GM12878 (cell line): ENCODE measurements around the gene IRAK2. TPM values are rescaled to one million over a fixed set of nuclear protein-coding genes. Genes with fewer than 3 reads are reported as not detected.
A peak's percentile ranks its signal among the peaks of the same experiment; 100 is the strongest.

Source experiments
- ATAC-seq: fragments of 200-7000 bp; cut with Tn5 transposase; 3 replicates; pipeline ENCODE4 v1.9.1; 2020; ENCODE audit warnings: mild to moderate bottlenecking, moderate library complexity
- BruUV-seq: library from RNA; stranded (reverse); fragments of 400-500 nt; replicated peaks from 2 replicates; lab custom pipeline; 2021; lab: Mats Ljungman, UMichigan
- CTCF ChIA-PET: fragments of 300-600 bp; sonication (Branson Sonifier 250); formaldehyde crosslinking; extraction: SDS; loops from one replicate; lab custom pipeline; 2021; ENCODE audit warnings: inconsistent platforms; lab: Yijun Ruan, JAX
- POLR2A ChIA-PET: fragments of 350-600 bp; formaldehyde crosslinking; extraction: SDS; loops from one replicate; lab custom pipeline; 2021; ENCODE audit warnings: inconsistent platforms; lab: Charles Lee
- RAD21 ChIA-PET: fragments of 300-600 bp; sonication (Branson Sonifier 250); formaldehyde crosslinking; loops from one replicate; lab custom pipeline; 2023; ENCODE audit warnings: antibody characterized with exemption; ENCODE audit not compliant: unreplicated experiment; lab: Charles Lee
- SMC1A ChIA-PET: fragments of 300-600 bp; sonication (Branson Sonifier 250); formaldehyde crosslinking; loops from one replicate; lab custom pipeline; 2023; ENCODE audit not compliant: unreplicated experiment, uncharacterized antibody; lab: Charles Lee
- DNase-seq: peaks from one replicate; pipeline ENCODE4 v3.0.0-alpha.2; 2011; ENCODE audit warnings: low read depth, low spot score
- FAIRE-seq: peaks from 3 replicates; lab custom pipeline; 2011; peaks lifted over from hg19 to GRCh38; lab: Jason Lieb, UNC
- H2AFZ ChIP-seq: 2 replicates; pipeline ENCODE4 v1.6.0; 2011; ENCODE audit warnings: low read depth, low read length, control low read depth; ENCODE audit not compliant: control insufficient read depth
- H3K27ac ChIP-seq: 2 replicates; pipeline ENCODE4 v1.5.1; 2011; ENCODE audit warnings: control low read depth; ENCODE audit not compliant: control insufficient read depth, insufficient read depth
- H3K27me3 ChIP-seq, 2 experiments: replicated peaks in 1 of 2; 2 replicates each; pipeline versions ENCODE4 v1.6.0 to v1.6.1; 2011; ENCODE audit warnings: low read length in 1 of 2; ENCODE audit not compliant: control insufficient read depth in 2 of 2, insufficient read depth in 2 of 2
- H3K36me3 ChIP-seq, 2 experiments: 2 replicates each; pipeline ENCODE4 v1.5.1; 2011; ENCODE audit warnings: low read length in 1 of 2; ENCODE audit not compliant: control insufficient read depth in 2 of 2, insufficient read depth in 2 of 2
- H3K4me1 ChIP-seq: 2 replicates; pipeline ENCODE4 v1.6.1; 2011; ENCODE audit warnings: mild to moderate bottlenecking, low read length, moderate library complexity, mixed read lengths; ENCODE audit not compliant: control insufficient read depth, insufficient read depth
- H3K4me2 ChIP-seq: 2 replicates; pipeline ENCODE4 v1.6.0; 2011; ENCODE audit warnings: control low read depth; ENCODE audit not compliant: control insufficient read depth, insufficient read depth
- H3K4me3 ChIP-seq: fragments of 200-600 bp; sonication (generic); 2 replicates; pipeline ENCODE4 v1.5.1; 2016
- H3K79me2 ChIP-seq: 2 replicates; pipeline ENCODE4 v1.6.0; 2011; ENCODE audit warnings: low read length; ENCODE audit not compliant: control insufficient read depth, insufficient read depth
- H3K9ac ChIP-seq: 2 replicates; pipeline ENCODE4 v1.8.0; 2011; ENCODE audit warnings: low read length, control low read depth, mixed read lengths; ENCODE audit not compliant: control insufficient read depth, insufficient read depth
- H3K9me3 ChIP-seq: replicated peaks from 3 replicates; pipeline ENCODE4 v1.5.1; 2011; ENCODE audit warnings: mild to moderate bottlenecking, low read length; ENCODE audit not compliant: control insufficient read depth, insufficient read depth
- H4K20me1 ChIP-seq: 2 replicates; pipeline ENCODE4 v1.6.0; 2011; ENCODE audit not compliant: control insufficient read depth, insufficient read depth
- EP300 ChIP-seq, 2 experiments: fragments of 150-350 bp in 1 of 2; IDR thresholded peaks; 2 replicates each; pipeline ENCODE4 v1.6.1; 2011 to 2012; ENCODE audit warnings: low read depth in 2 of 2, low read length in 2 of 2, borderline replicate concordance in 1 of 2, improper control_type of control experiment in 1 of 2, inconsistent platforms in 1 of 2; ENCODE audit not compliant: control insufficient read depth in 1 of 2
- ESRRA ChIP-seq: IDR thresholded peaks from 2 replicates; pipeline ENCODE4 v1.6.1; 2012; ENCODE audit warnings: mild to moderate bottlenecking, low read length, improper control_type of control experiment
- MXI1 ChIP-seq: fragments of 150-350 bp; IDR thresholded peaks from 2 replicates; pipeline ENCODE4 v1.6.1; 2011; ENCODE audit warnings: low read depth, mild to moderate bottlenecking, inconsistent platforms, low read length, improper control_type of control experiment
- ZNF24 ChIP-seq: fragments of 450-650 bp; IDR thresholded peaks from 2 replicates; pipeline ENCODE4 v1.6.1; 2017; ENCODE audit warnings: antibody characterized with exemption, mild to moderate bottlenecking
- ZNF274 ChIP-seq: IDR thresholded peaks from one replicate; pipeline ENCODE4 v1.8.0; 2011; ENCODE audit not compliant: insufficient read length, insufficient read depth
- WGBS: methylation state at CpG from one replicate; pipeline ENCODE4 v1.1.6; 2016; ENCODE audit warnings: low lambda C conversion rate; ENCODE audit not compliant: insufficient replicate concordance, insufficient coverage; ENCODE audit errors: missing lambda C conversion rate; 5-methylcytosine and 5-hydroxymethylcytosine counted together
- in situ Hi-C: fragments of 300-500 bp; cut with MboI; formaldehyde crosslinking; loops from 9 replicates; pipeline ENCODE4 v1.14.3; 2018; ENCODE audit warnings: mixed read lengths
- intact Hi-C: fragments of 100-400 bp; cut with micrococcal nuclease; formaldehyde crosslinking; loops from one replicate; pipeline ENCODE4 v1.14.2; 2022; ENCODE audit not compliant: unreplicated experiment
- polyA plus RNA-seq, 11 experiments: library from polyadenylated mRNA; depleted of rRNA in 4 of 11; unstranded in 6 of 11; stranded (reverse) in 5 of 11; fragments of >200 nt; fragmentation: Nextera tagmentation in 4 of 11; fragmentation: Illumina TruSeq in 1 of 11; extraction: Ambion mirVana in 4 of 11; extraction: Trizol in 1 of 11; gene quantifications; 1 replicate in 1 of 11; 2 replicates in 10 of 11; pipeline versions ENCODE4 v1.2.1 to v1.2.3, GENCODE V29; 2011 to 2016; ENCODE audit warnings: inconsistent platforms in 2 of 11, missing spikeins in 2 of 11, low read depth in 1 of 11
- total RNA-seq, 4 experiments: library from RNA; depleted of rRNA in 3 of 4; stranded (reverse); fragments of >200 nt in 3 of 4; fragmentation: Illumina TruSeq in 1 of 4; extraction: Trizol in 1 of 4; gene quantifications; 2 replicates each; pipeline versions ENCODE4 v1.2.1 to v1.2.3, GENCODE V29; 2013 to 2021
- TF ChIP-seq, protein P1 (sequence below): fragments of 450-650 bp; formaldehyde crosslinking; IDR thresholded peaks from 2 replicates; pipeline ENCODE4 v1.4.0; 2020; ENCODE audit warnings: mild to moderate bottlenecking, moderate library complexity

The IRAK2 gene
- total and polyA plus RNA-seq, 10 of the 15 experiments (the other 5 are each of a cell fraction or from before 2014, with no cell fraction given): 0.48 to 5.7 (median 4.5) TPM

DNA sequence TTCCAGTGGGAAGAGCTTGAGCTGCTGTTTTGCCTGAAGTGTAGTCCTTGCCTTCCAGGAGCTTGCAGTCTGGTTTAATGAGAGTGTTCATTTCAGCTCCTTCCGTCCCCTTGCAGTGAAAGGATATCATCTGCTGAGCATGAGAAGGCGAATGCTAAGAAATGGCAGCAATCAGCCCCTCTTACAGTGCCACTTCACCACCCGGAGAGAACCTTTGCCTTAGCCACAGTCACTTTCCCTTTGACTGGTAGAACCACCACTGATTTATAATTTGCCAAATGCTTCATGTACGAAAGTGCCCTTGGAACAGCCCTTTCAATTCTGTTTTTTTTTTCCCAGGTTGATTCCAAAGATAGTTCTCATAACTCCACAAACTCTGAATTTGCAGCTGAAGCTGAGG, 95.1 kb downstream of the IRAK2 start:
- Histone ChIP-seq H3K9me3 (no peaks in the 10 kb centered on the region), H3K27me3 (no peaks in the 10 kb centered on the region)
- in situ Hi-C loops: no loop called here
- TF ChIP-seq MXI1: no peak
- TF ChIP-seq ZNF24: no peak
- no peak for TF ChIP-seq EP300 (IDR thresholded peaks at IDR 0.05; ENCODE audit: borderline replicate concordance in 1 of 2, control insufficient read depth in 1 of 2, low read depth in 2 of 2, low read length in 2 of 2)
- TF ChIP-seq, protein P1, sequence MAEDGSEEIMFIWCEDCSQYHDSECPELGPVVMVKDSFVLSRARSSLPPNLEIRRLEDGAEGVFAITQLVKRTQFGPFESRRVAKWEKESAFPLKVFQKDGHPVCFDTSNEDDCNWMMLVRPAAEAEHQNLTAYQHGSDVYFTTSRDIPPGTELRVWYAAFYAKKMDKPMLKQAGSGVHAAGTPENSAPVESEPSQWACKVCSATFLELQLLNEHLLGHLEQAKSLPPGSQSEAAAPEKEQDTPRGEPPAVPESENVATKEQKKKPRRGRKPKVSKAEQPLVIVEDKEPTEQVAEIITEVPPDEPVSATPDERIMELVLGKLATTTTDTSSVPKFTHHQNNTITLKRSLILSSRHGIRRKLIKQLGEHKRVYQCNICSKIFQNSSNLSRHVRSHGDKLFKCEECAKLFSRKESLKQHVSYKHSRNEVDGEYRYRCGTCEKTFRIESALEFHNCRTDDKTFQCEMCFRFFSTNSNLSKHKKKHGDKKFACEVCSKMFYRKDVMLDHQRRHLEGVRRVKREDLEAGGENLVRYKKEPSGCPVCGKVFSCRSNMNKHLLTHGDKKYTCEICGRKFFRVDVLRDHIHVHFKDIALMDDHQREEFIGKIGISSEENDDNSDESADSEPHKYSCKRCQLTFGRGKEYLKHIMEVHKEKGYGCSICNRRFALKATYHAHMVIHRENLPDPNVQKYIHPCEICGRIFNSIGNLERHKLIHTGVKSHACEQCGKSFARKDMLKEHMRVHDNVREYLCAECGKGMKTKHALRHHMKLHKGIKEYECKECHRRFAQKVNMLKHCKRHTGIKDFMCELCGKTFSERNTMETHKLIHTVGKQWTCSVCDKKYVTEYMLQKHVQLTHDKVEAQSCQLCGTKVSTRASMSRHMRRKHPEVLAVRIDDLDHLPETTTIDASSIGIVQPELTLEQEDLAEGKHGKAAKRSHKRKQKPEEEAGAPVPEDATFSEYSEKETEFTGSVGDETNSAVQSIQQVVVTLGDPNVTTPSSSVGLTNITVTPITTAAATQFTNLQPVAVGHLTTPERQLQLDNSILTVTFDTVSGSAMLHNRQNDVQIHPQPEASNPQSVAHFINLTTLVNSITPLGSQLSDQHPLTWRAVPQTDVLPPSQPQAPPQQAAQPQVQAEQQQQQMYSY: no peak
- TF ChIP-seq ZNF274: no peak
- TF ChIP-seq ESRRA: no peak
- TF ChIP-seq, all 136 proteins: peak for 0
- Histone ChIP-seq H3K79me2 (peaks cover 49% of the 10 kb centered on the region), H3K27ac (no peak overlapping the region), H3K9ac (no peak overlapping the region), H2AFZ (no peak overlapping the region), H4K20me1 (no peaks in the 10 kb centered on the region), H3K4me1 (no peaks in the 10 kb centered on the region), H3K4me3 (peak overlapping the region; percentile 24; the same call in 1 of the 2 replicates), H3K36me3 (peaks cover 11 to 27% of the 10 kb centered on the region in 2 experiments; a peak in 3 of 4 replicates), H3K4me2 (0 out of 2 replicates have a peak overlapping the region, but pooled peaks have one; percentile 13)
- ChIA-PET RAD21 (no interaction called here), POLR2A (no interaction called here), SMC1A (interaction anchor here (0.7 kb wide), 1 partner anchor 39 kb away, joined by 3 read pairs; no protein-coding TSS in a partner anchor), CTCF (interaction anchor here (0.6 to 1.4 kb wide), 2 partner anchors 9 to 108 kb away, joined by 3 read pairs; no protein-coding TSS in a partner anchor)
- FAIRE-seq (no peak), ATAC-seq (peak; percentile 29; the same call in 1 of the 3 replicates), DNase-seq (no peak)
- intact Hi-C loops: no loop called here
- no TSS peak for BruUV-seq
- WGBS: 61% methylated on average over 4 of the region's 4 CpGs
